Stomach (tissue), 9 donors: ENCODE results near the gene RIPK1. TPM values are rescaled to one million over a fixed set of nuclear protein-coding genes. Genes with fewer than 3 reads are reported as not detected.

Experiments
- DNase-seq, 2 donors: peaks; one replicate each; pipeline versions ENCODE4 v3.0.0 to v3.0.0-alpha.2; 2013 to 2019
- H3K27ac ChIP-seq, 5 donors: fragments of 200-600 bp in 4 of 5; sonication (generic) in 4 of 5; one replicate each; pipeline ENCODE4 v1.5.1; 2013 to 2019; ENCODE audit warnings: mild to moderate bottlenecking in 1 of 5, moderate library complexity in 1 of 5
- H3K27me3 ChIP-seq, 3 donors: fragments of 200-600 bp; sonication (generic); one replicate each; pipeline ENCODE4 v1.5.1; 2017 to 2019; ENCODE audit warnings: mixed run types in 1 of 3
- H3K36me3 ChIP-seq, 4 donors: fragments of 200-600 bp; sonication (generic); 1 replicate in 3 of 4; 2 replicates in 1 of 4; pipeline ENCODE4 v1.5.1; 2016 to 2019
- H3K4me1 ChIP-seq, 4 donors: fragments of 200-600 bp; sonication (generic); one replicate each; pipeline ENCODE4 v1.5.1; 2016 to 2019
- H3K4me3 ChIP-seq, 4 donors: fragments of 200-600 bp; sonication (generic) in 3 of 4; one replicate each; pipeline ENCODE4 v1.5.1; 2016 to 2019; ENCODE audit warnings: mild to moderate bottlenecking in 1 of 4
- H3K9me3 ChIP-seq, 4 donors: fragments of 200-600 bp; sonication (generic); one replicate each; pipeline ENCODE4 v1.5.1; 2016 to 2019
- CTCF ChIP-seq, 7 experiments: fragments of 450-650 bp in 4 of 7; fragments of 200-600 bp in 3 of 7; sonication (generic) in 3 of 7; IDR thresholded peaks; one replicate each; pipeline ENCODE4 v1.5.1; 2016 to 2019; ENCODE audit warnings: antibody characterized with exemption in 7 of 7, control low read depth in 2 of 7, mild to moderate bottlenecking in 1 of 7
- EP300 ChIP-seq: sonication (generic); formaldehyde crosslinking; IDR thresholded peaks from one replicate; pipeline ENCODE4 v1.6.1; 2017; ENCODE audit warnings: antibody characterized with exemption
- POLR2A ChIP-seq, 4 donors: fragments of 450-650 bp; IDR thresholded peaks; one replicate each; pipeline ENCODE4 v1.6.1; 2016; ENCODE audit warnings: antibody characterized with exemption in 4 of 4, control low read depth in 2 of 4, mild to moderate bottlenecking in 1 of 4, moderate library complexity in 1 of 4
- POLR2AphosphoS5 ChIP-seq, 3 donors: sonication (generic); formaldehyde crosslinking; IDR thresholded peaks; one replicate each; pipeline ENCODE4 v1.6.1; 2016; ENCODE audit warnings: antibody characterized with exemption in 3 of 3
- WGBS, 5 donors: extraction: QIAGEN DNeasy Blood & Tissue Kit in 3 of 5; methylation state at CpG; one replicate each; pipeline versions ENCODE4 v1.1.5 to v1.1.7; 2013 to 2018; 5-methylcytosine and 5-hydroxymethylcytosine counted together
- intact Hi-C: fragments of 100-400 bp; cut with DNase I; formaldehyde crosslinking; loops from one replicate; pipeline ENCODE4 v1.15.1; 2023; ENCODE audit warnings: low total_unique reads
- polyA plus RNA-seq, 3 donors: library from polyadenylated mRNA; stranded (reverse); fragments of 200-250 nt; gene quantifications; one replicate each; pipeline ENCODE4 v1.2.3, GENCODE V29; 2013
- total RNA-seq, 5 donors: library from RNA; depleted of rRNA; stranded (reverse); fragments of >200 nt; gene quantifications; one replicate each; pipeline versions ENCODE4 v1.1.0 to v1.2.3, GENCODE V29; 2014 to 2016
- donor health status: healthy with polysubstance abuse.
- donor health status: Bipolar disorder and iron deficiency.
- donor health status: healthy.

Gene RIPK1
- total and polyA plus RNA-seq, 8 donors: 4.9 to 25.5 (median 15.9) TPM

DNA sequence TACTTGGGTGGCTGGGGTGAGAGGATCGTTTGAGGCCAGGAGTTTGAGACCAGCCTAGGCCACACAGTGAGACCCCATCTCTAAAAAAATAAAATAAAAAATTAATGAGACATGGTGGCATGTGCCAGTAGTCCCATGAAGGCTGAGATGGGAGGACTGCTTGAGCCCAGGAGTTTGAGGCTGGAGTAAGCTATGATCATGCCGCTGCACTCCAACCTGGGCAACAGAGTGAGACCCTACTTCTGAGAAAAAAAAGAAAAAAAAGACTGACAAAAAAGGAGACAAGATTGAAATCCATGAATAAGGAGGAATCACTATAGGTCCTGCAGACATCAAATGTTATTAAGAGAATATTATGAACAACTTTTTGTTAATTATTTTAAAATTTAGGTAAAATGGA is 26.5 kb downstream of the RIPK1 start:
- WGBS, 5 donors: 83 to 96% (median 95%) methylated on average over 2 of the region's 2 CpGs
- intact Hi-C loops: no loop called here
- DNase-seq: no peak

DNA sequence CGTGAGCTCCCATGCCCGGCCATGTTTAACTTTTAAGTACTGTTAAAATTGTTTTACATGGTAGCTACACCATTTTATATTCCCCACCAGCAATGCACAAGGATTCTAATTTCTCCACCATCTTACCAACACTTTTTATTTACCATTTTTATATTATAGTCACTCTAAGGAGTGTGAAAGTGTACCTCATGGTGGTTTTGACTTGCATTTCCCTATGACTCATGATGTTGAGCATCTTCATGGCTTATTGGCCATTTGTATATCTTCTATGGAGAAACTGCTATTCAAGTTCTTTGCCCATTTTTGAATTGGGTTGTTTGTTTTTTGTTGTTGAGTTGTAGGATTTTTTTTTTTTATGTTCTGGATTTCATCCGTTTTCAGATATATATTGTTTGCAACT is 34.6 kb downstream of the RIPK1 start:
- 85 to 100% (median 92%) methylated on average over 3 of the region's 3 CpGs for WGBS, 5 donors
- H3K4me3 ChIP-seq: no peak overlapping the region
- TF ChIP-seq POLR2AphosphoS5 (IDR thresholded peaks at IDR 0.05) (no peak), EP300 (no peak), POLR2A (IDR thresholded peaks at IDR 0.05) (no peak), CTCF (IDR thresholded peaks at IDR 0.05) (no peak)
- no peaks in the 10 kb centered on the region for H3K27me3 ChIP-seq
- DNase-seq: no peak
- H3K36me3 ChIP-seq: peaks cover 29 to 96% (median 94%) of the 10 kb centered on the region in 4 donors
- no peak overlapping the region for H3K27ac ChIP-seq
- H3K4me1 ChIP-seq: no peaks in the 10 kb centered on the region
- intact Hi-C loops: no loop called here
- H3K9me3 ChIP-seq: no peaks in the 10 kb centered on the region

More for the DNA sequence above, 26.5 kb downstream of the RIPK1 start:
- no peak for TF ChIP-seq CTCF (IDR thresholded peaks at IDR 0.05)
- no peak for TF ChIP-seq POLR2A (IDR thresholded peaks at IDR 0.05)
- no peak for TF ChIP-seq EP300
- no peak for TF ChIP-seq POLR2AphosphoS5 (IDR thresholded peaks at IDR 0.05)
- Histone ChIP-seq H3K9me3 (no peaks in the 10 kb centered on the region), H3K27ac (no peak overlapping the region), H3K27me3 (no peaks in the 10 kb centered on the region), H3K4me3 (no peak overlapping the region), H3K4me1 (no peaks in the 10 kb centered on the region), H3K36me3 (peaks cover 18 to 70% (median 68%) of the 10 kb centered on the region in 4 donors)

DNA sequence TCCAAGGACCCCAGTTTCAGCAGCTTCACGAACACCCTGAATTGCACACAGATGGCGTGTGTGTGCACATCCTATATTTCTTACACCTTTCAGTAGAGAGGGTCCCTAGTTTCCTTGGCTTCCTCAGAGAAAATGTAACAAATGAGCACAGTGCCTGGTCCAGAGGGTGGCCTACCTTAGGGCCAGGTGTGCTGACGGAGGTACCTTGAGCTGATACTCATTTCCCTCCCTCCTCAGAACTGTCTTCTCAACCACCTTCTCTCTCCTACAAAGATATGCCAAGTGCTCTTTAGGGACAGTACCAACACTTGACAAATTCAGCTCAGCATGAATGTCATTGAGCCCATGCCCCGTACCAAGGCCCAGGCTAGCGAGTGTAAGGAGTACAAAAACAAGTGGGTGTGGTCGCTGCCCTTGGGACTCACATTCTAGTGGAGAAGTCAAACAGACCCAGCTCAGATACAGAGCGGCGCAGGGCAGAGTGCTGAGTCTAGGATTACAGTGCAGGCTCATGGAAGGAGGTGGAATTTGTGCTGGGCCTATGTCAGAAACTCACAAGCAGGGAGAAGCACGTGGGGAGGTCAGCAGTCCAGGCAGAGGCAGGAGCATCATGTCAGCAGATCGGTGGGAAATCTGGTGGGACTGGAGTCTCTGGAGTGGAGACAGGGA is 40.6 kb downstream of the RIPK1 start:
- intact Hi-C loops: no loop called here
- DNase-seq: peak; percentile 59 to 82
- 53 to 72% (median 65%) methylated on average over 10 of the region's 10 CpGs for WGBS, 5 donors
- no peaks in the 10 kb centered on the region for H3K9me3 ChIP-seq
- peaks cover 0 to 11% (median 4%) of the 10 kb centered on the region in 4 donors for H3K4me1 ChIP-seq
- H3K27ac ChIP-seq: no peak overlapping the region
- H3K27me3 ChIP-seq: no peaks in the 10 kb centered on the region
- TF ChIP-seq POLR2AphosphoS5 (IDR thresholded peaks at IDR 0.05) (no peak), CTCF (IDR thresholded peaks at IDR 0.05) (no peak), EP300 (no peak), POLR2A (IDR thresholded peaks at IDR 0.05) (no peak)
- no peak overlapping the region for H3K4me3 ChIP-seq
- peaks cover 53 to 99% (median 97%) of the 10 kb centered on the region in 4 donors for H3K36me3 ChIP-seq

DNA sequence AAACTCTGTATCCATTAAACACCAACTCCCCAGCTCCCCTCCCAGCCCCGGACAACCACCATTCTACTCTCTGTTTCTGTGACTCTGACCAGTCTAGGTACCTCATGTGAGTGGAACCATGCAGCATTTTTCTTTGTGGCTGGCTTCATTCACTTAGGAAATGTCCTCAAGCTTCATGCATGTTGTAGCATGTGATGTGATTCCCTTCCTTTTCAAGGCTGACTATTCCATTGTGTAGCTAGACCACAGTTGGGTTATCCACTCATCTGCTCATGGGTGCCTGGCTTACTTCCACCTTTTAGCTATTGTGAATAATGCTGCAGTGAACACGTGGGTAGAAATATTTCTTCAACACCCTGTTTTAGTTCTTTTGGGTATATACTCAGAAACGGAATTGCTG is 41.5 kb downstream of the RIPK1 start:
- H3K4me1 ChIP-seq: peaks cover 0 to 11% (median 4%) of the 10 kb centered on the region in 4 donors
- no peaks in the 10 kb centered on the region for H3K27me3 ChIP-seq
- 78 to 96% (median 92%) methylated on average over 3 of the region's 3 CpGs for WGBS, 5 donors
- DNase-seq: no peak
- intact Hi-C loops: no loop called here
- no peak overlapping the region for H3K4me3 ChIP-seq
- H3K27ac ChIP-seq: no peak overlapping the region
- H3K9me3 ChIP-seq: no peaks in the 10 kb centered on the region
- no peak for TF ChIP-seq POLR2A (IDR thresholded peaks at IDR 0.05)
- H3K36me3 ChIP-seq: peaks cover 54 to 99% (median 97%) of the 10 kb centered on the region in 4 donors

GRCh38 chr6:3114377-3114776 is 46.1 kb downstream of the RIPK1 start:
- intact Hi-C loops: no loop called here
- WGBS, 5 donors: 90 to 97% (median 92%) methylated on average over 6 of the region's 6 CpGs
- peaks cover 4 to 20% (median 10%) of the 10 kb centered on the region in 4 donors for H3K4me1 ChIP-seq
- no peaks in the 10 kb centered on the region for H3K9me3 ChIP-seq
- no peaks in the 10 kb centered on the region for H3K27me3 ChIP-seq
- no peak for TF ChIP-seq POLR2A (IDR thresholded peaks at IDR 0.05)
- no peak for TF ChIP-seq POLR2AphosphoS5 (IDR thresholded peaks at IDR 0.05)
- TF ChIP-seq CTCF (IDR thresholded peaks at IDR 0.05): no peak
- TF ChIP-seq EP300: no peak
- DNase-seq: no peak
- H3K36me3 ChIP-seq: peaks cover 24 to 67% (median 61%) of the 10 kb centered on the region in 4 donors
- no peak overlapping the region for H3K4me3 ChIP-seq
- H3K27ac ChIP-seq: no peak overlapping the region
